Small intestine (tissue), 7 donors: ENCODE measurements around the gene DOLK. TPM values are rescaled to one million over a fixed set of nuclear protein-coding genes. Genes with fewer than 3 reads are reported as not detected.

Experiments
- DNase-seq, 2 donors: peaks; one replicate each; pipeline versions ENCODE4 v3.0.0 to v3.0.0-alpha.2; 2013
- FAIRE-seq: peaks from 2 replicates; lab custom pipeline; 2012; peaks lifted over from hg19 to GRCh38; lab: Jason Lieb, UNC
- H3K27ac ChIP-seq, 3 donors: one replicate each; pipeline ENCODE4 v1.5.1; 2013; ENCODE audit warnings: low read length in 2 of 3, mild to moderate bottlenecking in 2 of 3, control low read depth in 1 of 3, inconsistent platforms in 1 of 3, low read depth in 1 of 3, moderate library complexity in 1 of 3
- H3K27me3 ChIP-seq, 3 donors: one replicate each; pipeline ENCODE4 v1.6.1; 2013; ENCODE audit warnings: low read length in 3 of 3, inconsistent platforms in 1 of 3; ENCODE audit not compliant: control insufficient read depth in 3 of 3, insufficient read depth in 3 of 3
- H3K36me3 ChIP-seq, 3 donors: one replicate each; pipeline ENCODE4 v1.6.1; 2013; ENCODE audit warnings: low read length in 3 of 3, inconsistent platforms in 1 of 3, low read depth in 1 of 3, mild to moderate bottlenecking in 1 of 3, moderate library complexity in 1 of 3; ENCODE audit not compliant: control insufficient read depth in 3 of 3, insufficient read depth in 2 of 3
- H3K4me1 ChIP-seq, 3 donors: one replicate each; pipeline ENCODE4 v1.6.1; 2013; ENCODE audit warnings: low read length in 2 of 3, inconsistent platforms in 1 of 3, low read depth in 1 of 3, mild to moderate bottlenecking in 1 of 3, moderate library complexity in 1 of 3; ENCODE audit not compliant: control insufficient read depth in 3 of 3, insufficient read depth in 2 of 3
- H3K4me3 ChIP-seq, 3 donors: one replicate each; pipeline ENCODE4 v1.5.1; 2013; ENCODE audit warnings: low read length in 3 of 3, control low read depth in 1 of 3, inconsistent platforms in 1 of 3, low read depth in 1 of 3, mild to moderate bottlenecking in 1 of 3, moderate library complexity in 1 of 3
- H3K9me3 ChIP-seq, 2 donors: one replicate each; pipeline ENCODE4 v1.6.1; 2013; ENCODE audit warnings: low read depth in 1 of 2, low read length in 1 of 2; ENCODE audit not compliant: control insufficient read depth in 2 of 2, insufficient read depth in 1 of 2
- WGBS, 3 donors: extraction: QIAGEN DNeasy Blood & Tissue Kit; methylation state at CpG; one replicate each; pipeline ENCODE4 v1.1.7; 2013; 5-methylcytosine and 5-hydroxymethylcytosine counted together
- polyA plus RNA-seq, 4 donors: library from polyadenylated mRNA; stranded (reverse) in 3 of 4; unstranded in 1 of 4; fragments of 200-250 nt in 3 of 4; fragments of 120-200 nt in 1 of 4; gene quantifications; one replicate each; pipeline versions ENCODE4 v1.2.1 to v1.2.3, GENCODE V29; 2013
- donor health status: healthy with polysubstance abuse.
- donor health status: control.
- donor health status: control.
- donor health status: Bipolar disorder and iron deficiency.
- donor health status: healthy.

Gene DOLK
- polyA plus RNA-seq, 4 donors = 2.9 to 15.2 (median 9.2) TPM

DNA sequence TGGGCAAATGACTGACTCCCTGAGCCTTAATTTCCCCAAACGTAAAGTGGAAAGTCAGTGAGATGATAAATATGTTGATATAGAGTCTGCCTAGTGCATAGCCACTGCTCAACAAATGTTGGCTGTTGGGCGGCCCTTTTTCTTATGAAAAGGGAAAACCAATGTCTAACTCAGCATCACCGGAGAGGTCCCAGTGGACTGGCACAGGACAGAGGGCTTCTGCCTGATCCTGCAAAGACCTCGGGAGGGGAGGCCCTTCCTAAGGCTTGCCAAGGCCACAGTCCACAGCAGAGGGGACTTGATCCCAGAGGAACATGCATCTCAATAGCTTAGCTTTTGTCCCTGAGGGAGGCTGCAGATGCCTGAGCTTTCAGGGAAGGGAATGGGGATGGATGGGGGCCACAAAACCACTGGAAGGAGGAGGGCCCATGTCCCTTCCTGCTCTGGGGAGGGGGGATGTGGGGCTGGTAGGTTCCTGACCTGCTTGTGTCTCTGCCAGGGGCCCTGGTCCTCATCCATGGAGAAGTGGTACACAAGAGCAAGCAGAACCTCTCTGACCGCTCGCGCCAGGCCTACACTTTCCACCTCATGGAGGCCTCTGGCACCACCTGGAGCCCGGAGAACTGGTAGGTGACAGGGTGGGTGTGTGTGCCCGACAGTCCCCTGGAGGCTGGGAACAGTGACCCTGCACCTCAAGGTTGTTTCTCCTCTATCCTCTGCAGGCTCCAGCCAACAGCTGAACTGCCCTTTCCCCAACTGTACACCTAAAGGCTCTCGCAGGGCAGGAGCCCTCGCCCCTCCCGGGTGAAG is 6.3 kb downstream of the DOLK start:
- no peaks in the 10 kb centered on the region for H3K9me3 ChIP-seq
- H3K36me3 ChIP-seq = peaks cover 0 to 46% (median 0%) of the 10 kb centered on the region in 3 donors
- 87 to 93% (median 90%) methylated on average over 12 of the region's 12 CpGs for WGBS, 3 donors
- no peaks in the 10 kb centered on the region for H3K27me3 ChIP-seq
- no peak overlapping the region for H3K27ac ChIP-seq
- H3K4me1 ChIP-seq = peaks cover 0 to 4% (median 0%) of the 10 kb centered on the region in 3 donors
- DNase-seq = no peak
- H3K4me3 ChIP-seq = no peak overlapping the region
- FAIRE-seq = no peak

DNA sequence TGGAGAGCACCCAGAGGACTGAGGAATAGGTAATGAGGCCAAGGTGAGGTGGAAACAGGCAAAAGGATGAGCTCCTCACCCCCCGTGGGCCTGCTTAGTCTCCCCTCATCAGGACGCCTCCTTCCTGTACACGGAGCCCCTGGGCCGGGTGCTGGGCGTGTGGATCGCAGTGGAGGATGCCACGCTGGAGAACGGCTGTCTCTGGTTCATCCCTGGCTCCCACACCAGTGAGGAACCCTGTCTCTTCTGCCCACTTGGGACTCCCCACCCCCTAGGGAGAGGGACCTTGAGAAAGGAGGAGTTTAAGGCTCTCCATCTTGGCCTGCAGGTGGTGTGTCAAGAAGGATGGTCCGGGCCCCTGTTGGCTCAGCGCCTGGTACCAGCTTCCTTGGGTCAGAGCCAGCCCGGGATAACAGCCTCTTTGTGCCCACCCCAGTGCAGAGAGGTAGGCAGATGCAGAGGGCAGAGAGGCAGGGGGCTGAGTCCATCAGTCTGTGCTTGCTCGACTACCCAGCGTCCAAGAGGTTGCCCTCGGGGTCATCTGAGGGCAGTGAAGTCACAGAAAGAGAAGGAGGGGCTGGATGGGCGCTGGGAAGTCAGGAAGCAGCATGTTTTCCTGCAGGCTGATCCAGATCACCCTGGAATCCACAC is 7.0 kb downstream of the DOLK start:
- H3K4me1 ChIP-seq = peaks cover 0 to 4% (median 0%) of the 10 kb centered on the region in 3 donors
- peaks cover 0 to 42% (median 0%) of the 10 kb centered on the region in 3 donors for H3K36me3 ChIP-seq
- H3K9me3 ChIP-seq = no peaks in the 10 kb centered on the region
- FAIRE-seq (no peak), DNase-seq (no peak)
- WGBS, 3 donors = 64 to 72% (median 67%) methylated on average over 12 to 15 of the region's 15 CpGs
- no peak overlapping the region for H3K27ac ChIP-seq
- no peaks in the 10 kb centered on the region for H3K27me3 ChIP-seq
- H3K4me3 ChIP-seq = no peak overlapping the region

DNA sequence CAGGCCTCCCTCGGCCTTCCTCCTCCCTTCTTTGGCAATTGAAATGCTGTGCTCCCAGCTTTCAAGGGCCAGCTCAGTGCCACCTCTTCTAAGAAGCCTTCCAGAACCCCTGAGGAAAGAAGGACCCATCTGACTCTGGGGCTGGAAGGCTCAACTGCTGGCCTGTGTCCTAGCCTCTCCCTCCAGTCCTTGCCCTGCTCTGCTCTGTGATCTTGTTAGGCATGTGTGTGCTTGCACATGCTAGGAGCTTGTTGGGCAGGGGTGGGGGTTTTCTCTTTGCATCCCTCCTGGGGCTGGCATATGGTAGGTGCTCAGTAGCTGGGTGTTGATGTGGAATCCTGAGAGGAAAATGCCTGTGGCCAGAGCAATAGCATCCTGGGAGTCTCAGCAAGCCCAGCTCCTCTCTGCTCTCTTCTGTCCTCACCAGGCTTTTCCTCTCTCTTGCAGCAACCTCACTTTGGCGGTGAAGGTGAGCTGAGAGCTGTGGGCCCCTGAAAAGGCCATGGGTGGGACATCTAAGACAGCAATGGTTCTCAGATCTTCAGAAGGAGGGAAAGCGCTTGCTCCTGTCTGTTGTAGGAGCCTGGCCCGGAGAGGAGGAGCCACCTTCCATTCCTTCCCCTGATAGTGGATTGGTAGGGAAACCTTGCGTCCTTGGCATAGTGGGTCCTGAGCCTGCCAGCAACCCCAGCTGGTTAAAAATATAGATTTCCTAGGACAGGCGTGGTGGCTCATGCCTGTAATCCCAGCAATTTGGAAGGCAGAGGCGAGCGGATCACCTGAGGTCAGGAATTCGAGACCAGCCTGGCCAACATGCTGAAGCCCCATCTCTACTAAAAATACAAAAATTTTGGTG is 9.9 kb downstream of the DOLK start:
- FAIRE-seq (no peak), DNase-seq (no peak)
- WGBS, 3 donors = 89 to 96% (median 93%) methylated on average over 9 of the region's 9 CpGs
- Histone ChIP-seq H3K27me3 (no peaks in the 10 kb centered on the region), H3K9me3 (no peaks in the 10 kb centered on the region), H3K4me3 (no peak overlapping the region), H3K4me1 (no peaks in the 10 kb centered on the region), H3K27ac (no peak overlapping the region), H3K36me3 (peaks cover 0 to 28% (median 0%) of the 10 kb centered on the region in 3 donors)

DNA sequence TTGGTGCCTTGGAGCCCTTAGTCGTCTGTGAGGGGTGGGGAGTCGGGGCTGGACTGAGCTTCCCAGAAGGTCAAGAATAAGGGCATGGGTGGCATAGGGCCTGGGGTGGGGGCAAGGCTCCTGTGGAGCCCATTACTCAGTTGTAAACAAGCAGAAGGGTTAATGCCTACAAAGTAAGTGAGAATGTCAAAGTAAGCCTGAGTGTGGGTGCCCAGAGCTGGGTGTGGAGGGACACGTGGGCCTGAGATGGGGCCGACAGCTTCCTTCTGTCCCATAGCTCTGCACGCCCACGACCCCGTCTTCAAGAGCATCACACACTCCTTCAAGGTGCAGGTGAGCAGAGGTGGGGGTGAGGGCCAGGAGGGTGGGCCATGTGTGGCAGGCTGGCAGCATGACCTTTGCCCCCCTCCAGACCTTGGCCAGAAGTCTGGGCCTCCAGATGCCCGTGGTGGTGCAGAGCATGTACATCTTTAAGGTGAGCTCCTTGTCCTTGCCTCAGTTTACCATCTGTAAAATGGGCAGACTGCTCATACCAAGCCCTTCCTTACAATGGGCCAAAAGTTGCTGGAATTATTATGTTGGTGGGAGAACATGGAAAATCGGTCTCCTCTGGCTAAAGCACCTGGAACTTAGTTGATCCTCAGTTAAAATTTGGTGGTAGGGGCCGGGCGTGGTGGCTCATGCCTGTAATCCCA is 11.1 kb downstream of the DOLK start:
- 69 to 87% (median 72%) methylated on average over 11 of the region's 11 CpGs for WGBS, 3 donors
- peaks cover 0 to 19% (median 0%) of the 10 kb centered on the region in 3 donors for H3K36me3 ChIP-seq
- no peaks in the 10 kb centered on the region for H3K9me3 ChIP-seq
- H3K27me3 ChIP-seq = no peaks in the 10 kb centered on the region
- FAIRE-seq (no peak), DNase-seq (no peak)
- H3K27ac ChIP-seq = no peak overlapping the region
- H3K4me1 ChIP-seq = no peaks in the 10 kb centered on the region
- no peak overlapping the region for H3K4me3 ChIP-seq

DNA sequence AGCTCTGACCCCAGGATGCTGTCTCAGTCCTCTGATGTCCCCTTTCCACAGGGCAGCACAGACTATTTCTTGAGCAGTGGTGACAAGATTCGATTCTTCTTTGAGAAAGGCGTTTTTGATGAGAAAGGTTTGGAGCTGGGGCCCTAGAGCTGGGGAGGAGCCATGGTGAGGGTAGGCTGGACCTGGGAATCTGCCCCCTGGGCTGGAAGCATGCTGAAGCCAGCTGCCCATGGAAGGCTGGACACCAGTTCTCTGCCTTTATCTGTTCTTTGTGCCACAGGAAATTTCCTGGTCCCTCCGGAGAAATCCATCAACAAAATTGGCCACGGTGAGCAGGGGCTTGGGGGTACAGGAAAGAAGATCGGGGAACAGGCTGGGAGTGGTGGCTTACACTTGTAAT is 13.7 kb downstream of the DOLK start:
- no peaks in the 10 kb centered on the region for H3K27me3 ChIP-seq
- no peaks in the 10 kb centered on the region for H3K9me3 ChIP-seq
- no peaks in the 10 kb centered on the region for H3K4me1 ChIP-seq
- WGBS, 3 donors = 82 to 91% (median 90%) methylated on average over 5 of the region's 5 CpGs
- FAIRE-seq (no peak), DNase-seq (no peak)
- H3K4me3 ChIP-seq = no peak overlapping the region
- no peak overlapping the region for H3K27ac ChIP-seq
- H3K36me3 ChIP-seq = peaks cover 0 to 14% (median 0%) of the 10 kb centered on the region in 3 donors

DNA sequence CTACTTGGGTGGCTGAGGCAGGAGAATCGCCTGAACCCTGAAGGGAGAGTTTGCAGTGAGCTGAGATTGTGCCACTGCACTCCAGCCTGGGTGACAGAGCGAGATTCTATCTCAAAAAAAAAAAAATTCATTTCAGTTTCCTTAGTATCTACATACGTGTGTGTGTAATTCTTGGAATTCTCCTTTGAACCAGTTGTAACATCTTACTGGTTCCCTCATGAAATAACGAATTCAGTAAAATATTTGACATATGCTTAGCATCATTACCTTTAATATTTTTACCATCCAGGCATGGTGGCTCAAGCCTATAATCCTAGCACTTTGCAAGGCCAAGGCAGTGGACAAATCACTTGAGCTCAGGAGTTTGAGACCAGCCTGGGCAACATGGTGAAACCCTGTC is 17.8 kb downstream of the DOLK start:
- Histone ChIP-seq H3K27ac (no peak overlapping the region), H3K4me3 (no peak overlapping the region), H3K4me1 (no peaks in the 10 kb centered on the region), H3K9me3 (no peaks in the 10 kb centered on the region), H3K36me3 (peaks cover 0 to 6% (median 0%) of the 10 kb centered on the region in 3 donors), H3K27me3 (no peaks in the 10 kb centered on the region)
- no peak for DNase-seq
- WGBS, 3 donors = 76 to 88% (median 84%) methylated on average over 4 of the region's 4 CpGs
- FAIRE-seq = no peak

DNA sequence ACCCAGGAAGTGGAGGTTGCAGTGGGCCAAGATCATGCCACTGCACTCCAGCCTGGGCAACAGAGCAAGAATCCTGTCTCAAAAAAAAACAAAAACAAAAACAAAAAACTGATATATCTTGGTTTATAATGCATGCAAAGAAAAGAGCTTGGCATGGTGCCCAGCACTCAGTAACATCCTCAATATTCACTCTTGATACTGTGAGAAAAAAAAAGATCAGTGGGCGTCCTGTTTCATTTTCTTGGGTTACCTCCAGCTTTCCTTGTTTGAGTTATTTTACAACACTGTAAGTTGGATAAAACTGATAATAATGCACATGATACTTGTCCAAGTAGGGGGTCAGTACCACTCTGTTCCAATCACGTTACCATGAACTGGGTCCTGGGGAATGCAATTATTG is 18.8 kb downstream of the DOLK start:
- H3K4me1 ChIP-seq = no peaks in the 10 kb centered on the region
- H3K27ac ChIP-seq = no peak overlapping the region
- H3K4me3 ChIP-seq = no peak overlapping the region
- no peaks in the 10 kb centered on the region for H3K9me3 ChIP-seq
- H3K36me3 ChIP-seq = peaks cover 0 to 3% (median 0%) of the 10 kb centered on the region in 3 donors
- DNase-seq (no peak), FAIRE-seq (no peak)
- WGBS, 3 donors = 68 to 82% (median 76%) methylated on average over 2 of the region's 2 CpGs
- no peaks in the 10 kb centered on the region for H3K27me3 ChIP-seq
